Activated CD8-positive, alpha-beta memory T cell treated with anti-CD3 and anti-CD28 coated beads for 24 hours (primary cell): ENCODE results near the gene C22orf31.

Experiments
- DNase-seq: peaks from one replicate; pipeline ENCODE4 v3.0.0-alpha.2; 2020

Gene C22orf31

GRCh38 chr22:29080106-29080975 is 18.7 kb upstream of the C22orf31 start:
- no peak for DNase-seq

DNA sequence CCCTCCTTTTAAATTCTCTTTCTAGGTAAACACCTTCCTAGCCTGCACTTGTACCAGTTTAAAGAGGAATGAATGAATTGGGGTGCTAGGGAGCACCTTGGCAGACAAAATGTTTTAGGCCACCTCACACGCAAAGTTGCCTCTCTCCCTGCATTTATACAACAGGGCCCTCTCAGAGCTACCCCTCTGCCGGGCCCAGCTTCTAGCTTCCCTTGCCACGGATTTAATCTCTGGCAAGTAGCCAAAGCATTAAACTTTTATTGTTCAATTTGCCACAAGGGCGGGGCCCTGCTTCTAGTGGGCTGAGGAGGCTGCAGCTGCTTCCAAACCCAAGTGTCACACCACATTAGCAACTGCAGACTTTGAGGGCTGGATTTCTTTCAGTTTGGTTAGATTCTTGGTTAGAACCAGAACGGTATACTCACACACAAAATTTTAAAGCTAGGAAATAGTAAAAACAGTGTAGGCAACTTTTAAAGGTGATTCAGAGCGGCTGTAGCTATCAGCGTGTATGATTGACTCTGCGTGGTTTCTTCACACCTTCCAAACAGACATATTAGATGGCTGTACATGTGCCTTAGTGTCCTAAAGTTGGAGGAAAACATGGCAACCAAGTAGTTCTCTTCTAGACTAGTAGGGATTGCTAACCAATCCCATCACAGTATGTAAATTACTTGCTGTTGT is 17.7 kb upstream of the C22orf31 start:
- DNase-seq = no peak

DNA sequence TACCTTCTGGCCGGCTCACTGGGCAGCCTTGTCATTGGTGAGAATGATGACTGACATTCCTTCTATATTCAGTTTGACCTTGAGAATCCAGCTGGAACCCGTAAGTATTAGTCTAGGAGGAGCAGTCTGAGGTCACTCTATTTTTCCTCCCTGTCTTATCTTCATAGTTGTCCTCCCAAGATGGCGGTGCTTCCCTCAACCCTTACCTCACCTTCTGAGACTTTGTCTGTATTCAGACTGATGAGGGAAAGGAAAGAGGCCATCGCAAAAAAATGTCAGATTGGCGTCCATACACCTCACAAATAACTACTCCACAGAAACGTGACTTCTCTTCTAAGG is 17.2 kb upstream of the C22orf31 start:
- DNase-seq = no peak

DNA sequence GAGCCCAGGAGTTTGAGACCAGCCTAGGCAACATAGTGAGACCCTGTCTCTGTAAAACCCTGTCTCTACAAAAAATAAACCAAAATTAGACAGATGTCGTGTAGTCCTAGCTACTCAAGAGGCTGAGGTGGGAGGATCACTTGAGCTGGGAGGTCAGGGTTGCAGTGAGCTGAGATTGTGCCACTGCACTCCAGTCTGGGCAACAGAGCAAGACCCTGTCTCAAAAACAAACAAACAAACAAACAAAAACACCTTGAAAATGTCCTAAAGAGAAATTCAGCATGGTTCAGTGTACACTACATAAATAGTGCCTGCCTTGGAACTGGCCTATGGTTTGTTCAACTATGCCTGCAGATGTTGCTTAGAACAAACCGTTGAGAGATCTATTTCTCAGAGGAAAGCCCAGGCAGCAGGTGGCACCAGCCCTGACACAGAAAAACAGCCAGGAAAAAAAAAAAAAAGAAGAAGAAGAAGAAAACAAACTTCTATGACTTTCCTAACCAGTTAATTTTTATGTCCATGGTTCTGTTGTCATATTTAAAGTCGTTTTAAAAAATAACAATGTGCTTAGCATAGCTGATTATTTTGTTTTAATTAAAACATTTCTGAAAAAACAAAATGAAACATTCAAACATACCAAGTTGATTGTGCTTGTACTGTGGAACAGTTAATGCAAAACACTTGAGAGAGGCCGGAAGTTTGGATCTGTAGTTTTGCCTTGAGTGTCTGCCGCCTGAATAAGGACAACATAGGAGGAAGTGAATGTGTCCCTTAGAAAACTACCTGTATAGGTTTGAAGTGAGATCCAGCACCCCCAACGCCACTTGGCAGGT is 16.6 kb upstream of the C22orf31 start:
- no peak for DNase-seq

GRCh38 chr22:29074276-29074772 is 12.7 kb upstream of the C22orf31 start:
- no peak for DNase-seq

DNA sequence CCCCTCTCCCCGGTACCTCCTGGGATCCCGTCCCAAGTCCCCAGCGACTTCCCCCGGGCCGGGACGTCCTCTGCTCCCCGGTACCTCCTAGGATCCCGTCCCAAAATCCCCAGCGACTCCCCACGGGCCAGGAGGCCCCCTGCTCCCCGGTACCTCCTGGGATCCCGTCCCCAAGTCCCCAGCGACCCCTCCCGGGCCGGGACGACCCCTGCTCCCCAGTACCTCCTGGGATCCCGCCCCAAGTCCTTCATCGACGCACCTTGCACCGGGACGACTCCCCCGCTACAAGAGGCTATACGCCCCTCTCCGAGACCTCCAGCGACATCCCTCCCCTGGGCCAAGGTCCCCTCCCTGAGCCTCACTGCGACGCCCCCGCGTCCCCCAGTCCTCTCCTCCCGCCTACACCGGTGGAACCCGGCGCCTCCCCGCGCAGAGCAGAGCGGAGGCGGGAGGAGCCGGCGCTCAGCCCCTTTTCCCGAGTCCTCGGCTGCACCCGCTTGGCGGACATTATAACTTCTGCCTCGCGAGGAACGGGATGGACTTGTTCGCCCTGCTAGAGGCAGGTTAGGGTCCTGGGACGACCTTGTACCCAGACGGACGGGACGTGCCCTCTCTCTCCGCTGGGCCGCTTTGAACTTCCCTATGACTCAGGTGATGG is 12.1 kb upstream of the C22orf31 start:
- no peak for DNase-seq

GRCh38 chr22:29072979-29073617 is 11.5 kb upstream of the C22orf31 start, which contains the start of gene KREMEN1:
KREMEN1 (plus strand) TSS chr22:29073035; CDS start chr22:29073131, 96 bp downstream.
- no peak for DNase-seq

DNA sequence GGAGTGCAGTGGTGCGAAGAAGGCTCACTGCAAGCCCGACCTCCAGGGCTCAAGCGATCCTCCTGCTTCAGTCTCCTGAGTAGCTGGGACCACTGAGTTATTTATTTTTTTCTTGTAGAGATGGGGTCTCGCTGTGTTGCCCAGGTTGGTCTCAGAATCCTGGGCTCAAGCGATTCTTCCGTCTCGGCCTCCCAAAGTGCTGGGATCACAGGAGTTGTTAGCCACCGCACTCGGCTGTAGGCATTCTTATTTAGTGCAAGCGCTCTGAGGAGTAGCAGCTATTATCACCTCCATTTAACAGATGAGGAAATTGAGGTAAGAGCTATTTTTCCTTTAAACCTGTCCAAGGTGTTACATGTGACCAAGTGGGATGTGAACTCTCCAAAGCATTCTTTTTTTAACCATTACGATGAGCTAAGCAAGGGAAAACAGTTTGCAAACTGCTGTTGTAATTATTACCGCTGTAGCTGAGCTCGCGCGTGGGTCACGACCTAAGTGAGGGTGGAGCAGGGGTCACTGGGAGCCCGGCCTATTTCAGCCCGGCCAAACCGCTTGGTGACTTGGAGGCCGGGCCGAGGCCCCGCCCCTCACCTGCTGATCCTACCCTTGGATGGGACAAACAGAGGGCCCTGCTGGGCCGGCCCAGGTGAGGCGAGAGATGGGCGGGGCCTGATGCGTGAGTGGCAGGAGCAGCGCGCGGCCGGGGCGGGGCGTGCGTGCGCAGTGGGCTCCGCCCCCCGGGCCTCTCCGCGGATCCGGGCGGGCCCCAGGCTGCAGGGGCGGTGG is 10.8 kb upstream of the C22orf31 start:
- DNase-seq = peak; percentile 91

GRCh38 chr22:29071261-29072045 is 9.8 kb upstream of the C22orf31 start:
- peak; percentile 71 for DNase-seq

- no peak for DNase-seq
Measured at GRCh38 chr22:29070490-29070889, 8.9 kb upstream of the C22orf31 start.

DNA sequence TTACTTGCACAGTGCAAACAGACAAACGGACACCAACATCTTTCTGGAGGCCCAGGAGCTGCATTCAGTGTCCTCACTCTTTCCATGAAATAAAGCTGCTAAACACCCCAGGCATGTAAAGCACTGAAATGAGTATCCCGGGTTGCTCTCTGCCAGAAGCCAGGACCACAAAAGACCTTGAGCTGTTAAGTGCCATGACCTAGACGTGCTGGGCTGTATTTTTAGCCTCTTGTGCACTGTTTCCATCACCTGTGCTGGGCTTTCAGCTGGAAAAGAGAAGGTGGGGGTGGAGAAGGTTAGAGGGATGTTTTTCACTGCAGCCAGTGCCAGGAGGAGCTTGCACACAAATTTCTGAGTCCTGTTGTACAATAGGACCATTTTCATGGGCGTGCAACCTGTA is 7.8 kb upstream of the C22orf31 start:
- DNase-seq = no peak

- DNase-seq = no peak
Measured at GRCh38 chr22:29065468-29066190, 4.0 kb upstream of the C22orf31 start.

DNA sequence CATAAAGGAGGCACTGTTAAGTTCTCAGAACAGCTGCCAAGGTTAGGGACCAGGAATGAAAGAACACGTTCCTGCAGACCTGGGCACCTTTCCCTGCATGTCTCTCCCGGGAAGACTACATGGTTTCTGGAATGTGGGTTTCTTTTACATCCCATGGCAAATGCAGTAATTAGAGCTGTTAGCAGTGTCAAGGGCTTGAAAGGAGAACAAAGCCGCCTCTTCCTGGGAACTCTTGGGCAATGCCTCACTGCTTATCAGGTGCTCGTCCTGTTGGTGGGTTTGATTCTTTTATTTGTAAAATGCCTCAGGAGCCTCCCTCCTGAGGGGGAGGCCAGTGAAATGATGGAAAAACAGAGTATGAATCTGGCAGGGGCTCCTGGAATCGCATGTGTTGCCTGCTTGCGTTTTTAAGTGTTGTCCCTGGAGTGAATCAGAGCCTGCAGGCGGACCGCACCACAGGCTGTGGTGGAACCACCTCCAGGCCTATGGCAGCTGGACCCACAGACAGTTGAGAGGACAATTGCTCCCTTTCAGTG is 723 bp upstream of the C22orf31 start:
- DNase-seq = no peak

DNA sequence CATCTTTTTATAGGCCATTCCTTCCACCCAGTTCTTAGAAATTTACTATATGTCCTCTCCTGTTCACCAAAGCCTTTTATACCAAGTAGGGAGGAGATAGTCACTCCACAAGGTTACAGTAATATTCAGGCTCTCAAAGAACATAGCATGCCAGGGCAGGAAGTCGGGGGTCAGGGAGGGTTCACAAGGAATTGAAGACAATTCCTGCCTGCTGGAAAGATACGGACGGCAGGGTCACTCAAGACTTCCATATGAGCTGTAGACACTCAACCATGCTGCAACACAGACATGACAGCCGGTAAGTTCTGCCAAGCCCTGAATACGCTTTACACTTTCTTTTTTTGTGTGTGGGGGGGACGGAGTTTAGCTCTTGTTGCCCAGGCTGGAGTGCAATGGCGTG is 700 bp downstream of the C22orf31 start:
- no peak for DNase-seq

DNA sequence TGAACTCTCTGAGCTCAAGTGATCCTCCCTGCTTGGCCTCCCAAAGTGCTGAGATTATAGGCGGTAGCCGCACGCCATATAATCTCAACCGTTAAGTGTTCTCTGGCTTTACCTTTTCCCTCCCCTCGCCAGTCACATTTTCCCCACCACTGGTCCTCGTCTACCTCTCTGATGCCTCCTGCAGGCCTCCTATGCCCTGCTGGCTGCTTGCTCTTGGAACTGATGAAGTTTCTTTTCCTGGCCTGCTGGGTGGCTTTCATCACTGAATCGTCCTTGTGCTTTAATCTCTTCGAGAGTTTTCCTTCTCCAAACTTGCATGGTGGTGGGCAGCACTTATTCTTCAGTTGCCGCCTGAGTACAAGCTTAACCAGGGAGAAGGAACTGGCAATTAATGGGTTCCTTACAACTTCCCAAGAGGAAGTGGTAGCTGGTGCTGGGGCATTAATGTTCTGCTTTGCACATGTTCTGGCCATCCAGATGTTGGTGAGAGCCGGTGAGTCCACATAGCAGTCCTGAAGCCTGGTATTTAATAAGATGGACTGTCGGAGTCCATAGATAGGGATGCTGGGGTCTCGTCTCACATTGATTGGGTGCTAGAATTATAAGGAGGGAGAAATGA is 1.3 kb downstream of the C22orf31 start:
- no peak for DNase-seq

GRCh38 chr22:29056472-29056871 is 5.2 kb downstream of the C22orf31 start:
- no peak for DNase-seq

GRCh38 chr22:29055192-29055830 is 6.3 kb downstream of the C22orf31 start:
- no peak for DNase-seq

DNA sequence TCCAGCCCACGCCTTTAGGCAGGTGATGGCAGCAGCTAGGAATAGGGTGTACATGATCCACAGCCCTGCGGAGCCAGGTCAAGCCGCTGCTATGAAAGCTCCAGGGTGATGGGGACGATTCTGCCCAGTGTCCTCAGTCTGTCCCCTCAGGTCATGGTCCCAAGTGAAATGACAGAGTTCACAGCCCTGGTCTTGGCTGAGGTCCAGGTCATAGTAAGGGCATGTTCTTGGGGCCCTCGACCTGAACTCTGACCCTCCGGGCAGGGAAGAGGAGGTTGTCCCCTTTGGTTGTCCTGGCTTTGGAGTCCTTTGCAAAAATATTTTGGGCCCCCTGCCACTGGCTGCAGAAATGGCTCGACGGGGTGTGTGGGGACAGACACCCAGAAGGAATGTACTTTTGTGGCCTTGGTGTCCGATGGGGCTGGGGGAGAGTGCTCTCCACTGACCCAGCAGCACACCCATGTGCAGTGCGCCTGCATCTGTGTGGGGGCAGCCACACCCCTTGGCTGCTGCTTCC is 7.3 kb downstream of the C22orf31 start:
- DNase-seq = no peak
